ENCODE measurements around the gene GPR27. TPM values are rescaled to one million over a fixed set of nuclear protein-coding genes. Genes with fewer than 3 reads are reported as not detected.

Gene GPR27
- total and polyA plus RNA-seq, 10 of the 15 experiments (the other 5 are each of a cell fraction or from before 2014, with no cell fraction given): not detected

- ChIA-PET SMC1A (ENCODE audit: uncharacterized antibody, unreplicated experiment) (interaction anchor here (1.1 kb wide), 1 partner anchor 83 kb away, joined by 5 read pairs; no protein-coding TSS in a partner anchor), POLR2A (no interaction called here)
These were observed 38.0 kb downstream of the GPR27 start for GRCh38 chr3:71791634-71792033.

GRCh38 chr3:71796290-71796689 is 42.6 kb downstream of the GPR27 start:
- Histone ChIP-seq H3K79me2 (ENCODE audit: control insufficient read depth, insufficient read depth, low read length) (no peaks in the 10 kb centered on the region), H3K36me3 (ENCODE audit: control insufficient read depth in 2 of 2, insufficient read depth in 2 of 2, low read length in 1 of 2) (no peaks in the 10 kb centered on the region), H3K27ac (ENCODE audit: control insufficient read depth, insufficient read depth) (no peak overlapping the region), H3K4me2 (ENCODE audit: control insufficient read depth, insufficient read depth) (no peak overlapping the region), H3K9ac (ENCODE audit: control insufficient read depth, insufficient read depth, low read length) (no peak overlapping the region), H3K4me3 (no peak overlapping the region), H4K20me1 (ENCODE audit: control insufficient read depth, insufficient read depth) (no peaks in the 10 kb centered on the region), H3K27me3 (replicated peaks in 1 of 2; ENCODE audit: control insufficient read depth in 2 of 2, insufficient read depth in 2 of 2, low read length in 1 of 2) (peaks cover 0 to 3% of the 10 kb centered on the region in 2 experiments; a peak in 3 of 4 replicates), H3K9me3 (replicated peaks; ENCODE audit: control insufficient read depth, insufficient read depth, low read length) (no peaks in the 10 kb centered on the region), H2AFZ (ENCODE audit: control insufficient read depth, low read depth, low read length) (no peak overlapping the region), H3K4me1 (ENCODE audit: control insufficient read depth, insufficient read depth, low read length) (no peaks in the 10 kb centered on the region)
- ChIA-PET POLR2A (no interaction called here), SMC1A (ENCODE audit: uncharacterized antibody, unreplicated experiment) (no interaction called here), CTCF (no interaction called here), RAD21 (ENCODE audit: unreplicated experiment) (no interaction called here)
- no TSS peak for BruUV-seq (replicated peaks)
- in situ Hi-C loops (cut with MboI): no loop called here
- FAIRE-seq (no peak), DNase-seq (ENCODE audit: low read depth, low spot score) (no peak), ATAC-seq (no peak)
- 17% methylated on average over 3 of the region's 3 CpGs for WGBS (ENCODE audit: insufficient coverage, insufficient replicate concordance, low lambda C conversion rate, missing lambda C conversion rate)
- intact Hi-C loops (cut with micrococcal nuclease; ENCODE audit: unreplicated experiment): no loop called here
- no peak for TF ChIP-seq MTA3 (IDR thresholded peaks at IDR 0.05; ENCODE audit: borderline replicate concordance, low read length)
- no peak for TF ChIP-seq CREM (IDR thresholded peaks at IDR 0.05; ENCODE audit: low read depth)
- TF ChIP-seq SMAD5 (IDR thresholded peaks at IDR 0.05; ENCODE audit: low read depth): no peak
- no peak for TF ChIP-seq POLR2A (IDR thresholded peaks at IDR 0.05; ENCODE audit: low read depth, low read length)
- TF ChIP-seq CUX1 (IDR thresholded peaks at IDR 0.05; ENCODE audit: insufficient replicate concordance, low read depth, low read length): no peak
- TF ChIP-seq HCFC1 (IDR thresholded peaks at IDR 0.05; ENCODE audit: low read length): no peak
- TF ChIP-seq PAX8 (IDR thresholded peaks at IDR 0.05): no peak
- no peak for TF ChIP-seq WRNIP1 (IDR thresholded peaks at IDR 0.05; ENCODE audit: borderline replicate concordance, low read depth, low read length)
- TF ChIP-seq SMARCA5 (IDR thresholded peaks at IDR 0.05): no peak

More at GRCh38 chr3:71791634-71792033, 38.0 kb downstream of the GPR27 start:
- H3K4me1 ChIP-seq (ENCODE audit: control insufficient read depth, insufficient read depth, low read length): no peaks in the 10 kb centered on the region
- in situ Hi-C loops (cut with MboI) (no loop called here), intact Hi-C loops (cut with micrococcal nuclease; ENCODE audit: unreplicated experiment) (no loop called here)
- BruUV-seq (replicated peaks): no TSS peak
- H3K36me3 ChIP-seq (ENCODE audit: control insufficient read depth in 2 of 2, insufficient read depth in 2 of 2, low read length in 1 of 2): no peaks in the 10 kb centered on the region
- CTCF ChIA-PET: no interaction called here
- 20% methylated on average over 1 of the region's 1 CpG for WGBS (ENCODE audit: insufficient coverage, insufficient replicate concordance, low lambda C conversion rate, missing lambda C conversion rate)
- no peak overlapping the region for H3K4me2 ChIP-seq (ENCODE audit: control insufficient read depth, insufficient read depth)
- no peak overlapping the region for H3K9ac ChIP-seq (ENCODE audit: control insufficient read depth, insufficient read depth, low read length)
- RAD21 ChIA-PET (ENCODE audit: unreplicated experiment): no interaction called here
- H4K20me1 ChIP-seq (ENCODE audit: control insufficient read depth, insufficient read depth): no peaks in the 10 kb centered on the region
- H3K9me3 ChIP-seq (replicated peaks; ENCODE audit: control insufficient read depth, insufficient read depth, low read length): no peaks in the 10 kb centered on the region
- no peak for TF ChIP-seq FOXM1 (IDR thresholded peaks at IDR 0.05; ENCODE audit: low read depth, low read length)
- TF ChIP-seq HDGF (IDR thresholded peaks at IDR 0.05): no peak
- no peak for TF ChIP-seq ATF7 (IDR thresholded peaks at IDR 0.05; ENCODE audit: low read depth)
- no peak for TF ChIP-seq SUZ12 (IDR thresholded peaks at IDR 0.05; ENCODE audit: unreplicated experiment)
- no peak for TF ChIP-seq ELK1 (IDR thresholded peaks at IDR 0.05; ENCODE audit: low read depth, low read length)
- TF ChIP-seq JUNB (IDR thresholded peaks at IDR 0.05): no peak
- TF ChIP-seq CBX3 (IDR thresholded peaks at IDR 0.05; ENCODE audit: borderline replicate concordance, low read depth): no peak
- TF ChIP-seq HCFC1 (IDR thresholded peaks at IDR 0.05; ENCODE audit: low read length): no peak
- H3K27ac ChIP-seq (ENCODE audit: control insufficient read depth, insufficient read depth): no peak overlapping the region
- ATAC-seq (no peak), DNase-seq (ENCODE audit: low read depth, low spot score) (no peak), FAIRE-seq (no peak)
- peaks cover 0 to 3% of the 10 kb centered on the region in 2 experiments; a peak in 2 of 4 replicates for H3K27me3 ChIP-seq (replicated peaks in 1 of 2; ENCODE audit: control insufficient read depth in 2 of 2, insufficient read depth in 2 of 2, low read length in 1 of 2)
- H3K4me3 ChIP-seq: no peak overlapping the region
- H2AFZ ChIP-seq (ENCODE audit: control insufficient read depth, low read depth, low read length): no peak overlapping the region
- H3K79me2 ChIP-seq (ENCODE audit: control insufficient read depth, insufficient read depth, low read length): no peaks in the 10 kb centered on the region
